T-cell (primary cell): ENCODE measurements around the gene OR2H1. TPM values are rescaled to one million over a fixed set of nuclear protein-coding genes. Genes with fewer than 3 reads are reported as not detected.
"Not testable (repeated sequence)": the region's sequence is repeated elsewhere in the genome, so short reads cannot be mapped to it uniquely, and the experiment has no call there.

Experiments
- ATAC-seq, 4 experiments: fragments of 200-7000 bp in 3 of 4; fragments of 150-1000 bp in 1 of 4; cut with Tn5 transposase; replicated peaks in 1 of 4; 1 replicate in 3 of 4; 2 replicates in 1 of 4; pipeline ENCODE4 v1.10.0; 2021; ENCODE audit warnings: moderate library complexity in 3 of 4, mild to moderate bottlenecking in 2 of 4, moderate number of reproducible peaks in 1 of 4
- CTCF ChIA-PET, 2 donors: fragments of 300-600 bp; sonication (Branson Sonifier 250); formaldehyde crosslinking; loops; one replicate each; lab custom pipeline; 2022; ENCODE audit warnings: antibody characterized with exemption in 2 of 2; lab: Charles Lee
- POLR2A ChIA-PET, 2 donors: fragments of 300-600 bp; sonication (Branson Sonifier 250); formaldehyde crosslinking; loops; one replicate each; lab custom pipeline; 2022; ENCODE audit warnings: antibody characterized with exemption in 2 of 2; lab: Charles Lee
- DNase-seq, 35 experiments: peaks; one replicate each; pipeline versions ENCODE4 v3.0.0 to v3.0.0-alpha.2; 2013 to 2023
- H3K27ac ChIP-seq: one replicate; pipeline ENCODE4 v1.5.1; 2013; ENCODE audit warnings: low read length
- H3K27me3 ChIP-seq, 2 experiments: replicated peaks in 1 of 2; 1 replicate in 1 of 2; 2 replicates in 1 of 2; pipeline versions ENCODE4 v1.6.1 to v1.7.0; 2013; ENCODE audit warnings: low read length in 1 of 2, mixed read lengths in 1 of 2; ENCODE audit not compliant: control insufficient read depth in 2 of 2, insufficient read depth in 2 of 2; ENCODE audit errors: extremely low read depth in 1 of 2
- H3K36me3 ChIP-seq, 2 donors: 1 replicate in 1 of 2; 2 replicates in 1 of 2; pipeline versions ENCODE4 v1.6.1 to v1.7.0; 2013; ENCODE audit warnings: low read length in 1 of 2; ENCODE audit not compliant: control insufficient read depth in 2 of 2, insufficient read depth in 1 of 2; ENCODE audit errors: extremely low read depth in 1 of 2
- H3K4me1 ChIP-seq, 2 experiments: 1 replicate in 1 of 2; 2 replicates in 1 of 2; pipeline versions ENCODE4 v1.6.1 to v1.7.0; 2013; ENCODE audit warnings: low read length in 2 of 2, mixed read lengths in 1 of 2; ENCODE audit not compliant: insufficient read depth in 2 of 2, control insufficient read depth in 1 of 2; ENCODE audit errors: extremely low read depth in 1 of 2
- H3K4me3 ChIP-seq, 2 donors: 1 replicate in 1 of 2; 2 replicates in 1 of 2; pipeline versions ENCODE4 v1.5.1 to v1.7.0; 2013; ENCODE audit warnings: mild to moderate bottlenecking in 2 of 2, low read length in 1 of 2, moderate library complexity in 1 of 2; ENCODE audit not compliant: control insufficient read depth in 1 of 2; ENCODE audit errors: extremely low read depth in 1 of 2
- H3K9me3 ChIP-seq: 2 replicates; pipeline ENCODE4 v1.7.0; 2013
- H3K27ac Mint-ChIP-seq, 2 donors: one replicate each; pipeline ENCODE4 v1.8.0; 2020 to 2021; ENCODE audit warnings: mild to moderate bottlenecking in 2 of 2, mixed read lengths in 2 of 2
- H3K27me3 Mint-ChIP-seq, 2 donors: one replicate each; pipeline ENCODE4 v1.8.0; 2021 to 2022; ENCODE audit warnings: mixed read lengths in 2 of 2
- H3K36me3 Mint-ChIP-seq: one replicate; pipeline ENCODE4 v1.8.0; 2021; ENCODE audit warnings: mixed read lengths
- H3K4me1 Mint-ChIP-seq, 3 donors: one replicate each; pipeline ENCODE4 v1.8.0; 2020 to 2022; ENCODE audit warnings: mixed read lengths in 3 of 3, mild to moderate bottlenecking in 1 of 3
- H3K4me3 Mint-ChIP-seq, 3 donors: one replicate each; pipeline ENCODE4 v1.8.0; 2020 to 2022; ENCODE audit warnings: mild to moderate bottlenecking in 3 of 3, mixed read lengths in 3 of 3, moderate library complexity in 3 of 3
- H3K9me3 Mint-ChIP-seq, 3 donors: one replicate each; pipeline ENCODE4 v1.8.0; 2020 to 2022; ENCODE audit warnings: mixed read lengths in 3 of 3
- WGBS: methylation state at CpG from one replicate; pipeline ENCODE4 v1.1.5; 2013; ENCODE audit warnings: missing lambda C conversion rate; ENCODE audit not compliant: insufficient coverage; 5-methylcytosine and 5-hydroxymethylcytosine counted together
- total RNA-seq, 35 experiments: library from RNA in 6 of 35; stranded (reverse) in 6 of 35; fragments of 120-200 nt in 1 of 35; gene quantifications; one replicate each; pipeline versions ENCODE4 v1.2.1 to v1.2.4 and lab custom pipeline; 2013 to 2026

OR2H1 gene
- total RNA-seq, 5 donors from 2014 or later (not counting 1 experiment from before 2014, with no cell fraction given), result not detected

DNA sequence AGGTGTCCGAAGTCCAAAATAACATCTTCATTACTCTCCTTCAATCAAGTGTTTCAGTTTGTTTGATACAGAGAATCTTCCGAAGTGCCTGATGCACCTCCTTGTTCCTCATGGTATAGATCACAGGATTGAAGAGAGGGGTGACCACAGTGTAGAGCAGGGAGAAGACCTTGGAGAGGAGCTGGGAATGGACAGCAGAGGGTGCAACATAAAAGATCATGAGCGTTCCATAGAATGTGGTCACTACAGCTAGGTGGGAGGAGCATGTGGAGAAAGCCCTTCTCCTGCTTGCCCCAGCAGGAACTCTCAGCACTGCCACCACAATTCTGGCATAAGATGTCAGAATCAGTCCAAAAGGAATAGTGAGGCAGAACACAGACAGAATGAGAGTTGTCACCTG lies 30.3 kb upstream of the OR2H1 start:
- Mint-ChIP-seq H3K36me3 (no peaks in the 10 kb centered on the region), H3K4me3 (no peak overlapping the region), H3K27me3 (peaks cover 37 to 46% of the 10 kb centered on the region in 2 donors), H3K9me3 (no peaks in the 10 kb centered on the region), H3K27ac (no peak overlapping the region), H3K4me1 (no peaks in the 10 kb centered on the region)
- ChIA-PET POLR2A (no interaction called here), CTCF (no interaction called here)
- H3K27me3 ChIP-seq, result peaks cover 0 to 13% of the 10 kb centered on the region in 2 experiments
- no peaks in the 10 kb centered on the region for H3K36me3 ChIP-seq
- WGBS, result 100% methylated on average over 2 of the region's 3 CpGs
- H3K27ac ChIP-seq, result no peak overlapping the region
- no peak overlapping the region for H3K4me3 ChIP-seq
- ATAC-seq (no peak), DNase-seq (no peak)
- H3K9me3 ChIP-seq, result no peaks in the 10 kb centered on the region
- H3K4me1 ChIP-seq, result no peaks in the 10 kb centered on the region

DNA sequence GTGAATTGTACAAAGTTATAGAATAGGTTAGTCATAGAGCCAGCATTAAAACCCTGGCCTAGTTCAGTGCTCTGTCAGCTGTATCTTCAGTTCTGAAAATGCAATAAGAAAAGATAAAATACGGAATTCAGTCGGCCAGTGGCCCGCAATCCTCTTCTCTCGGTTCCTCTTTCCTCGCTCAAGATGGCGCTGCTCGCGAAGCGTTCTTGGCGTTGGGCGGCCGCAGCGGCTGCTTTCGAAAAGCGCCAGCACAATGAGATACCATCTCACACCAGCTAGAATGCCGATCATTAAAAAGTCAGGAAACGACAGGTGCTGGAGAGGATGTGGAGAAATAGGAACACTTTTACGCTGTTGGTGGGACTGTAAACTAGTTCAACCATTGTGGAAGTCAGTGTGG lies 20.2 kb upstream of the OR2H1 start:
- not testable (repeated sequence) for H3K9me3 ChIP-seq, ATAC-seq
- peaks cover 48 to 61% of the 10 kb centered on the region in 2 donors for H3K27me3 Mint-ChIP-seq

DNA sequence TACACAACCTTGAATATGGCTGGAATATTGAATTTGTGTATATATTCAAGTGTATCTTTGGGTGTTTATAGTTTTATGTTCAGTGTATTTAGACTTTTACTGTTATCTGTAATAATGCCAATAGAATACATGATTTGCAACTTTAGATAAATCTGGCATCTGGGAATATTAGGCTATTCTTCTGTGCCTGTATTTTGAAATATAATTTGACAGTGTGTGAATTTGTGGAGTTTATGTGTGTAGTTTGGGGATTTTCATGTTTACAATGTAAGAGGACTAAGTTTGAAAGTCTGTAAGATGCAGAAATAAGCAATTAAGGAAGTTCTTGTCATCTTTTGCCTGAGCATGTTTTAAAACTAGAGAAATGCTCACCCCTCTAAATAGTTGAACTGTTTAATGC lies 17.9 kb upstream of the OR2H1 start, which contains the start of gene OR10C1:
Gene OR10C1, plus strand, starts transcription at position 301 of the 400 bp plus-strand sequence. CDS start 710 bp downstream, outside the sequence.
- no peak for ATAC-seq
- Mint-ChIP-seq H3K4me3 (no peak within 1 kb of the TSS), H3K9me3 (peaks cover under 1 to 11% (median under 1%) of the 10 kb centered on the region in 3 donors), H3K27ac (no peak within 1 kb of the TSS), H3K36me3 (no peaks in the 10 kb centered on the region), H3K4me1 (no peaks in the 10 kb centered on the region), H3K27me3 (peaks cover 47 to 57% of the 10 kb centered on the region in 2 donors)
- Histone ChIP-seq H3K4me1 (no peaks in the 10 kb centered on the region), H3K9me3 (no peaks in the 10 kb centered on the region), H3K36me3 (no peaks in the 10 kb centered on the region), H3K27me3 (peaks cover 0 to 11% of the 10 kb centered on the region in 2 experiments), H3K27ac (no peak within 1 kb of the TSS), H3K4me3 (no peak within 1 kb of the TSS)
- no peak for DNase-seq
- POLR2A ChIA-PET, result no interaction called here
- CTCF ChIA-PET, result interaction anchor here in 1 of 2 donors (0.6 kb wide), 1 partner anchor 158 kb away, joined by 3 read pairs; no protein-coding TSS in a partner anchor

More for the DNA sequence above, 20.2 kb upstream of the OR2H1 start:
- H3K9me3 Mint-ChIP-seq, result peaks cover 0 to 15% (median 0%) of the 10 kb centered on the region in 3 donors
- DNase-seq, H3K27ac Mint-ChIP-seq, H3K4me3 ChIP-seq, H3K4me3 Mint-ChIP-seq, H3K4me1 ChIP-seq, H3K4me1 Mint-ChIP-seq, CTCF ChIA-PET, POLR2A ChIA-PET, H3K36me3 Mint-ChIP-seq, H3K36me3 ChIP-seq, H3K27ac ChIP-seq: not testable (repeated sequence)
- WGBS, result 86% methylated on average over 5 of the region's 18 CpGs
- peaks cover 2 to 11% of the 10 kb centered on the region in 2 experiments for H3K27me3 ChIP-seq

GRCh38 chr6:29442719-29443118 lies 14.2 kb upstream of the OR2H1 start:
- H3K9me3 ChIP-seq, result no peaks in the 10 kb centered on the region
- Mint-ChIP-seq H3K4me1 (no peaks in the 10 kb centered on the region), H3K27ac (no peak overlapping the region), H3K36me3 (no peaks in the 10 kb centered on the region), H3K9me3 (peaks cover 4 to 9% (median 6%) of the 10 kb centered on the region in 3 donors), H3K4me3 (no peak overlapping the region), H3K27me3 (peaks cover 63 to 66% of the 10 kb centered on the region in 2 donors)
- no peak overlapping the region for H3K27ac ChIP-seq
- H3K36me3 ChIP-seq, result no peaks in the 10 kb centered on the region
- CTCF ChIA-PET, result no interaction called here
- no peak overlapping the region for H3K4me3 ChIP-seq
- ATAC-seq (no peak), DNase-seq (no peak)
- POLR2A ChIA-PET, result no interaction called here
- H3K27me3 ChIP-seq, result peaks cover 0 to 25% of the 10 kb centered on the region in 2 experiments
- no peaks in the 10 kb centered on the region for H3K4me1 ChIP-seq
- 83% methylated on average over 1 of the region's 1 CpG for WGBS

- ATAC-seq, H3K4me3 Mint-ChIP-seq, H3K36me3 ChIP-seq, H3K4me1 ChIP-seq, H3K9me3 Mint-ChIP-seq, H3K27ac Mint-ChIP-seq, H3K27ac ChIP-seq, DNase-seq, H3K4me3 ChIP-seq, H3K4me1 Mint-ChIP-seq, H3K36me3 Mint-ChIP-seq, H3K9me3 ChIP-seq, CTCF ChIA-PET: not testable (repeated sequence)
- POLR2A ChIA-PET, result interaction anchor here in 1 of 2 donors (0.6 kb wide), 1 partner anchor 21 kb away, joined by 4 read pairs; no protein-coding TSS in a partner anchor
- peaks cover 67 to 69% of the 10 kb centered on the region in 2 donors for H3K27me3 Mint-ChIP-seq
- WGBS, result no CpG with 5 or more reads among the region's 1 CpG
- H3K27me3 ChIP-seq, result peaks cover 0 to 33% of the 10 kb centered on the region in 2 experiments
Observed at GRCh38 chr6:29444031-29444430, 12.9 kb upstream of the OR2H1 start.

DNA sequence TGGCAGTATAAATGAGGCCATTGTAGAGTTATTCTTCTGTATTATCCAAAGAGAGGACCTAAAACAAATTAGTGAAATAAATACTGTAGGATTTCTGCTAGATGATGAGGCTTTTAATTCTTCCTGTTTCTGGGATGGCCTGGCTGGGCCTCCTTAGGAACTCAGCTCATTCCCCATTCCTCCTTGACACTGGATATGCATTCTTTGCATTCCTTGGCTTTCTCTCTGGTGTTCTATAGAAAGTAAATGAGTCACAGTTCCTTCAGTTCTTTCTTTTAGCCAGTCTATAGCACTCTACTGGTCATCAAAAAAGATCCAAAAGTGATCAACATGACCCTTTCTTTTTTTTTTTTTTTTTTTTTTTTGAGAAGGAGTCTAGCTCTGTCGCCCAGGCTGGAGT lies 9.3 kb upstream of the OR2H1 start:
- no peak overlapping the region for H3K4me3 Mint-ChIP-seq
- no CpG with 5 or more reads among the region's 1 CpG for WGBS
- no peaks in the 10 kb centered on the region for H3K9me3 ChIP-seq
- H3K9me3 Mint-ChIP-seq, result peaks cover 7 to 9% (median 8%) of the 10 kb centered on the region in 3 donors
- no peak overlapping the region for H3K27ac ChIP-seq
- H3K27ac Mint-ChIP-seq, result no peak overlapping the region
- CTCF ChIA-PET, result no interaction called here
- no peak overlapping the region for H3K4me3 ChIP-seq
- no peaks in the 10 kb centered on the region for H3K36me3 ChIP-seq
- peaks cover 65 to 72% of the 10 kb centered on the region in 2 donors for H3K27me3 Mint-ChIP-seq
- H3K4me1 Mint-ChIP-seq, result no peaks in the 10 kb centered on the region
- no peaks in the 10 kb centered on the region for H3K36me3 Mint-ChIP-seq
- H3K4me1 ChIP-seq, result no peaks in the 10 kb centered on the region
- ATAC-seq, result no peak
- peaks cover 0 to 29% of the 10 kb centered on the region in 2 experiments for H3K27me3 ChIP-seq
- POLR2A ChIA-PET, result no interaction called here
- no peak for DNase-seq
